Stimulated activated CD8-positive, alpha-beta memory T cell treated with anti-CD3 and anti-CD28 coated beads, Interleukin-4, amount 100 ng/mL, for 48 hours (primary cell): ENCODE measurements around the gene CAPN5.
"Not testable (repeated sequence)": the region's sequence is repeated elsewhere in the genome, so short reads cannot be mapped to it uniquely, and the experiment has no call there.

Source experiments
- DNase-seq: peaks from one replicate; pipeline ENCODE4 v3.0.0-alpha.2; 2020

Gene CAPN5

GRCh38 chr11:77085652-77086051, 18.9 kb downstream of the CAPN5 start:
- DNase-seq, result no peak

GRCh38 chr11:77086521-77087472, 20.0 kb downstream of the CAPN5 start:
- DNase-seq, result no peak

- no peak for DNase-seq
These were observed 21.0 kb downstream of the CAPN5 start for GRCh38 chr11:77087723-77088225.

GRCh38 chr11:77088236-77089003, 21.6 kb downstream of the CAPN5 start:
- DNase-seq, result no peak

- DNase-seq, result no peak
These were observed 22.3 kb downstream of the CAPN5 start for GRCh38 chr11:77089004-77089545.

GRCh38 chr11:77090046-77090372, 23.2 kb downstream of the CAPN5 start:
- no peak for DNase-seq

GRCh38 chr11:77090373-77091111, 23.8 kb downstream of the CAPN5 start:
- no peak for DNase-seq

GRCh38 chr11:77091146-77091940, 24.6 kb downstream of the CAPN5 start:
- DNase-seq, result peak; percentile 89

GRCh38 chr11:77092382-77092781, 25.6 kb downstream of the CAPN5 start:
- DNase-seq, result no peak

GRCh38 chr11:77093056-77093891, 26.5 kb downstream of the CAPN5 start:
- no peak for DNase-seq

- no peak for DNase-seq
These were observed 27.4 kb downstream of the CAPN5 start for GRCh38 chr11:77093987-77094840.

GRCh38 chr11:77094841-77095365, 28.1 kb downstream of the CAPN5 start:
- DNase-seq, result no peak

- DNase-seq, result no peak
These were observed 29.1 kb downstream of the CAPN5 start for GRCh38 chr11:77095551-77096490.

GRCh38 chr11:77096591-77097019, 29.8 kb downstream of the CAPN5 start:
- DNase-seq, result no peak

- DNase-seq, result not testable (repeated sequence)
These were observed 30.4 kb downstream of the CAPN5 start for GRCh38 chr11:77097180-77097579.

- DNase-seq, result no peak
These were observed 33.6 kb downstream of the CAPN5 start for GRCh38 chr11:77100166-77101042.

- no peak for DNase-seq
These were observed 34.3 kb downstream of the CAPN5 start for GRCh38 chr11:77101043-77101537.
